Thyroid gland (tissue), 4 donors: ENCODE data around the gene RAB5A.

Source experiments
- CTCF ChIP-seq, 6 experiments: fragments of 200-600 bp in 3 of 6; fragments of 450-650 bp in 3 of 6; sonication (generic) in 3 of 6; IDR thresholded peaks; one replicate each; pipeline ENCODE4 v1.5.1; 2016 to 2019; ENCODE audit warnings: antibody characterized with exemption in 6 of 6, mild to moderate bottlenecking in 2 of 6, inconsistent platforms in 1 of 6, moderate library complexity in 1 of 6
- POLR2A ChIP-seq, 2 donors: fragments of 450-650 bp; IDR thresholded peaks; one replicate each; pipeline ENCODE4 v1.6.1; 2017; ENCODE audit warnings: antibody characterized with exemption in 2 of 2, mild to moderate bottlenecking in 2 of 2, moderate library complexity in 1 of 2

DNA sequence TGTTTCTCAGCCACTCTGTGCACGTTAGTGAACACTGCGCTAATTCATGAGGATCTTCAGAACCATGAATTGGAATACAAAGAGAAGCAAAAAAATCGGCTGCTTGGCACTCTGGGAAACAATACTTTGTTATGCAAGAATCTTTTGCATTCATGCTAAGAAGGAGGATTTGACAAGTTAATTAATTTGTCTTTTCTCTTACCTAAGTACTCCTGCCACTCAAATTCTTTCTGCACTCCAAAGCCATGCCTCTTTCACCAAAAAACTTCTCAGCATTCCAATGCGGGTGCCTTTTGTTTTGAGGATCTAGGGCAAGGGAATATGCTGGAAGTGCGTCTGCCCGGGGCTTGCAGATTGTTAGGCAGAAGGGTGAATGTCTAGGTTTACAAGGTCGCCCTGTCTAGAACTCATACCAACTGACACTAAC is 82.0 kb downstream of the RAB5A start:
- TF ChIP-seq CTCF (IDR thresholded peaks at IDR 0.05) (no peak), POLR2A (IDR thresholded peaks at IDR 0.05) (no peak)
